OCI-LY1 (cell line): Measurements from ENCODE around the gene PLEKHA7.

Experiments
- H2AFZ ChIP-seq: fragments of 200-600 bp; sonication (generic), shearing (Covaris generic); 2 replicates; pipeline ENCODE4 v1.6.0; 2014; ENCODE audit warnings: antibody characterized with exemption, mild to moderate bottlenecking, low read length
- H3F3A ChIP-seq: fragments of 200-600 bp; sonication (generic), shearing (Covaris generic); 2 replicates; pipeline ENCODE4 v1.6.0; 2014; ENCODE audit warnings: mild to moderate bottlenecking, antibody characterized with exemption, low read length, moderate library complexity; ENCODE audit not compliant: insufficient read depth
- H3K27ac ChIP-seq: fragments of 200-600 bp; sonication (generic); 2 replicates; pipeline ENCODE4 v1.5.1; 2014; ENCODE audit warnings: low read length, mixed run types, mild to moderate bottlenecking, low read depth; ENCODE audit not compliant: poor library complexity, severe bottlenecking
- H3K27me3 ChIP-seq: fragments of 200-600 bp; sonication (generic); 2 replicates; pipeline ENCODE4 v1.6.0; 2014; ENCODE audit warnings: antibody characterized with exemption, mild to moderate bottlenecking, low read length, moderate library complexity; ENCODE audit not compliant: insufficient read depth
- H3K36me3 ChIP-seq: fragments of 200-600 bp; sonication (generic); 2 replicates; pipeline ENCODE4 v1.6.1; 2014; ENCODE audit warnings: mild to moderate bottlenecking, antibody characterized with exemption, low read length, moderate library complexity, mixed read lengths; ENCODE audit not compliant: insufficient read depth
- H3K4me1 ChIP-seq: fragments of 200-600 bp; sonication (generic); 2 replicates; pipeline ENCODE4 v1.5.1; 2014; ENCODE audit warnings: mild to moderate bottlenecking, low read length, moderate library complexity; ENCODE audit not compliant: insufficient read depth, severe bottlenecking
- H3K4me2 ChIP-seq: fragments of 200-600 bp; sonication (generic), shearing (Covaris generic); 2 replicates; pipeline ENCODE4 v1.6.1; 2014; ENCODE audit warnings: low read length
- H3K4me3 ChIP-seq: fragments of 200-600 bp; sonication (generic); 2 replicates; pipeline ENCODE4 v1.5.1; 2014; ENCODE audit warnings: low read length, low read depth, mild to moderate bottlenecking, mixed read lengths; ENCODE audit not compliant: poor library complexity, severe bottlenecking
- H3K79me2 ChIP-seq: fragments of 200-600 bp; shearing (Covaris generic); 2 replicates; pipeline ENCODE4 v1.6.1; 2016; ENCODE audit warnings: mixed run types, low read length, mixed read lengths; ENCODE audit not compliant: insufficient read depth
- H3K9ac ChIP-seq: fragments of 200-600 bp; sonication (generic), shearing (Covaris generic); 2 replicates; pipeline ENCODE4 v1.6.1; 2014; ENCODE audit warnings: mild to moderate bottlenecking, low read length, mixed read lengths
- H3K9me2 ChIP-seq: fragments of 200-600 bp; sonication (generic), shearing (Covaris generic); 2 replicates; pipeline ENCODE4 v1.6.1; 2014; ENCODE audit warnings: low read depth, mild to moderate bottlenecking, low read length, mixed read lengths
- H3K9me3 ChIP-seq: fragments of 200-600 bp; shearing (Covaris generic); 2 replicates; pipeline ENCODE4 v1.6.1; 2014; ENCODE audit warnings: low read length, mixed read lengths
- H4K20me1 ChIP-seq: fragments of 200-600 bp; sonication (generic), shearing (Covaris generic); 2 replicates; pipeline ENCODE4 v1.6.0; 2016; ENCODE audit warnings: mild to moderate bottlenecking, low read length; ENCODE audit not compliant: insufficient read depth
- CTCF ChIP-seq: fragments of 200-600 bp; sonication (generic), shearing (Covaris generic); IDR thresholded peaks from 2 replicates; pipeline ENCODE4 v1.5.1; 2017; ENCODE audit warnings: mild to moderate bottlenecking, antibody characterized with exemption, low read length, moderate library complexity, mixed read lengths
- EZH2 ChIP-seq: fragments of 200-600 bp; sonication (generic), shearing (Covaris generic); IDR thresholded peaks from 2 replicates; pipeline ENCODE4 v1.8.0; 2017; ENCODE audit warnings: borderline replicate concordance, mixed run types, mild to moderate bottlenecking, antibody characterized with exemption, low read length, moderate library complexity, mixed read lengths

PLEKHA7 gene

GRCh38 chr11:16773981-16774935 lies 240.0 kb downstream of the PLEKHA7 start:
- Histone ChIP-seq H3K27me3 (no peaks in the 10 kb centered on the region), H4K20me1 (no peaks in the 10 kb centered on the region), H3K9me2 (no peaks in the 10 kb centered on the region), H3K4me2 (no peak overlapping the region), H3K9ac (no peak overlapping the region), H3K36me3 (no peaks in the 10 kb centered on the region), H3K27ac (no peak overlapping the region), H3K79me2 (no peaks in the 10 kb centered on the region), H3K4me3 (no peak overlapping the region), H3F3A (no peaks in the 10 kb centered on the region), H2AFZ (no peak overlapping the region), H3K4me1 (no peaks in the 10 kb centered on the region), H3K9me3 (no peaks in the 10 kb centered on the region)
- TF ChIP-seq EZH2 (no peak), CTCF (no peak)

- no peak overlapping the region for H3K4me3 ChIP-seq
- no peaks in the 10 kb centered on the region for H3K9me2 ChIP-seq
- H3K27ac ChIP-seq, result no peak overlapping the region
- no peak overlapping the region for H3K9ac ChIP-seq
- H3K9me3 ChIP-seq, result no peaks in the 10 kb centered on the region
- no peaks in the 10 kb centered on the region for H4K20me1 ChIP-seq
- no peak overlapping the region for H3K4me2 ChIP-seq
- H3K36me3 ChIP-seq, result no peaks in the 10 kb centered on the region
- no peaks in the 10 kb centered on the region for H3K4me1 ChIP-seq
- TF ChIP-seq CTCF (no peak), EZH2 (no peak)
- no peak overlapping the region for H2AFZ ChIP-seq
- H3K79me2 ChIP-seq, result no peaks in the 10 kb centered on the region
- no peaks in the 10 kb centered on the region for H3F3A ChIP-seq
- H3K27me3 ChIP-seq, result no peaks in the 10 kb centered on the region
Measured at GRCh38 chr11:16772141-16772512, 242.1 kb downstream of the PLEKHA7 start.

- TF ChIP-seq CTCF (no peak), EZH2 (no peak)
- Histone ChIP-seq H3K9me3 (no peaks in the 10 kb centered on the region), H3K27me3 (no peaks in the 10 kb centered on the region)
Measured at GRCh38 chr11:16771350-16772140, 242.7 kb downstream of the PLEKHA7 start.

More at GRCh38 chr11:16771350-16772140, 242.7 kb downstream of the PLEKHA7 start:
- Histone ChIP-seq H3K79me2 (no peaks in the 10 kb centered on the region), H3K4me2 (no peak overlapping the region), H3K36me3 (no peaks in the 10 kb centered on the region), H3K4me1 (no peaks in the 10 kb centered on the region), H3K9me2 (no peaks in the 10 kb centered on the region), H3K27ac (no peak overlapping the region), H3F3A (no peaks in the 10 kb centered on the region), H3K4me3 (no peak overlapping the region), H3K9ac (no peak overlapping the region), H4K20me1 (no peaks in the 10 kb centered on the region), H2AFZ (no peak overlapping the region)
